ENCODE results near the gene LIG1.

Gene LIG1

DNA sequence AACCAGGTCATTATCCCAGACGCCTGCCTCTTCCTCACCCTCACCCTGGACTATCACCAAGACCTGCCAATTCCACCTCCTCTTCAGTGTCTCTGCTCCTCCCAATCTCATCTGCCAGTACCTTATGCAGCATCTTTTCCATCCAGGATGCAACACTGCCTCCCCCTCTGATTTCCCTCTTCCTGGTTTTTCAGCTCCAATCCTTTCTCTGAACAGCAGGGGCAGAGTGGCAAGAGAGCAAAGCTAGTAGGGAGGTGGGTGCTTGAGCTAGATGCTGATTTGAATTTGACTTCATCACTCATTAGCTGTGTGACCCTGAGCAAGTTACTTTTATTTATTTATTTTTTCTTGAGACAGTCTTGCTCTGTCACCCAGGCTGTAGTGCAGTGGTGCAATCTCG, 100.7 kb downstream of the LIG1 start:
- DNase-seq: no peak
